ENCODE results near the gene GARNL3.

Gene GARNL3

GRCh38 chr9:127422787-127423186, 158.2 kb downstream of the GARNL3 start:
- no peak for DNase-seq

GRCh38 chr9:127423476-127423933, 158.9 kb downstream of the GARNL3 start:
- no peak for DNase-seq

GRCh38 chr9:127423934-127424675, 159.5 kb downstream of the GARNL3 start, which contains the start of gene ZNF79:
ZNF79 (plus strand) TSS chr9:127424382; CDS start chr9:127424788, 406 bp downstream.
- peak; percentile 26 to 94 (median 89) for DNase-seq

GRCh38 chr9:127424676-127424999, 160.1 kb downstream of the GARNL3 start:
- peak in 1 of 58 donors; percentile 65 for DNase-seq

- no peak for DNase-seq
These were observed 162.2 kb downstream of the GARNL3 start for GRCh38 chr9:127426756-127427155.

- DNase-seq, result no peak
These were observed 163.8 kb downstream of the GARNL3 start for GRCh38 chr9:127428348-127428747.

GRCh38 chr9:127430415-127430814, 165.8 kb downstream of the GARNL3 start:
- no peak for DNase-seq

GRCh38 chr9:127437497-127438264, 173.1 kb downstream of the GARNL3 start:
- DNase-seq, result no peak

- DNase-seq, result no peak
These were observed 173.8 kb downstream of the GARNL3 start for GRCh38 chr9:127438394-127438793.

Data from anterior cingulate cortex (tissue), 58 donors.